GM10248 (cell line): ENCODE measurements around the gene GTPBP4.

Experiments
- CTCF ChIA-PET: fragments of 300-600 bp; sonication (Branson Sonifier 250); formaldehyde crosslinking; extraction: SDS; loops from one replicate; lab custom pipeline; 2021; ENCODE audit warnings: antibody characterized with exemption; lab: Yijun Ruan, JAX
- POLR2A ChIA-PET: fragments of 350-650 bp; sonication (Branson Sonifier 250); formaldehyde crosslinking; extraction: SDS; loops from one replicate; lab custom pipeline; 2020; ENCODE audit warnings: antibody characterized with exemption; lab: Yijun Ruan, JAX
- DNase-seq: peaks from one replicate; pipeline ENCODE4 v3.0.0; 2012; ENCODE audit errors: extremely low spot score
- TF ChIP-seq, protein P1 (sequence below): IDR thresholded peaks from 2 replicates; pipeline ENCODE4 v1.5.1; 2012; ENCODE audit warnings: mild to moderate bottlenecking, low read depth; ENCODE audit errors: extremely low read depth, missing control alignments, control extremely low read depth

Gene GTPBP4

GRCh38 chr10:1010703-1011102 is 22.5 kb downstream of the GTPBP4 start:
- no peak for DNase-seq
- TF ChIP-seq, protein P1, sequence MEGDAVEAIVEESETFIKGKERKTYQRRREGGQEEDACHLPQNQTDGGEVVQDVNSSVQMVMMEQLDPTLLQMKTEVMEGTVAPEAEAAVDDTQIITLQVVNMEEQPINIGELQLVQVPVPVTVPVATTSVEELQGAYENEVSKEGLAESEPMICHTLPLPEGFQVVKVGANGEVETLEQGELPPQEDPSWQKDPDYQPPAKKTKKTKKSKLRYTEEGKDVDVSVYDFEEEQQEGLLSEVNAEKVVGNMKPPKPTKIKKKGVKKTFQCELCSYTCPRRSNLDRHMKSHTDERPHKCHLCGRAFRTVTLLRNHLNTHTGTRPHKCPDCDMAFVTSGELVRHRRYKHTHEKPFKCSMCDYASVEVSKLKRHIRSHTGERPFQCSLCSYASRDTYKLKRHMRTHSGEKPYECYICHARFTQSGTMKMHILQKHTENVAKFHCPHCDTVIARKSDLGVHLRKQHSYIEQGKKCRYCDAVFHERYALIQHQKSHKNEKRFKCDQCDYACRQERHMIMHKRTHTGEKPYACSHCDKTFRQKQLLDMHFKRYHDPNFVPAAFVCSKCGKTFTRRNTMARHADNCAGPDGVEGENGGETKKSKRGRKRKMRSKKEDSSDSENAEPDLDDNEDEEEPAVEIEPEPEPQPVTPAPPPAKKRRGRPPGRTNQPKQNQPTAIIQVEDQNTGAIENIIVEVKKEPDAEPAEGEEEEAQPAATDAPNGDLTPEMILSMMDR: no peak
- ChIA-PET CTCF (no interaction called here), POLR2A (no interaction called here)

GRCh38 chr10:1011696-1012095 is 23.5 kb downstream of the GTPBP4 start:
- CTCF ChIA-PET: no interaction called here
- POLR2A ChIA-PET: no interaction called here
- no peak for DNase-seq
- TF ChIP-seq, protein P1: no peak

DNA sequence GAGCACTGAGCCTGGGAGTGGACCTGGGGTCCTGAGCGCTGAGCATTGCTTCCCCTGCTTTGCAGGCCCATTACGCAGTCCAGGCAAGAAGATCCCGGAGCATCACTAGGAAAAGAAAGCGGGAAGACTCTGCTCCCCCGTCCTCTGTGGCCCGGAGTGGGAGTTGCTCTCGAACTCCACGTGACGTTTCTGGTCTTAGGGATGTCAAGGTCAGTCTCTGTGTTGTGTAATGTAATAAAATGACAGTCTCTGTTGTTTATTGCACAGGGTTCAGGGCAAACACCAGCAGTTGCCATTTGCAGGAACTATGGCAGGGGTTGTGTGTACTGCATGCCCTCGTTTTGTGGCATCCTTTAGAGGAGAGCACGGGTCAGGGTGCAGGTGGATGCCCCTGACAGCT is 27.5 kb downstream of the GTPBP4 start:
- TF ChIP-seq, protein P1: no peak
- no peak for DNase-seq
- CTCF ChIA-PET: interaction anchor here (1.4 to 2.0 kb wide), 4 partner anchors 12 to 29 kb away, joined by 3 to 10 read pairs (median 4); no protein-coding TSS in a partner anchor
- POLR2A ChIA-PET: no interaction called here

DNA sequence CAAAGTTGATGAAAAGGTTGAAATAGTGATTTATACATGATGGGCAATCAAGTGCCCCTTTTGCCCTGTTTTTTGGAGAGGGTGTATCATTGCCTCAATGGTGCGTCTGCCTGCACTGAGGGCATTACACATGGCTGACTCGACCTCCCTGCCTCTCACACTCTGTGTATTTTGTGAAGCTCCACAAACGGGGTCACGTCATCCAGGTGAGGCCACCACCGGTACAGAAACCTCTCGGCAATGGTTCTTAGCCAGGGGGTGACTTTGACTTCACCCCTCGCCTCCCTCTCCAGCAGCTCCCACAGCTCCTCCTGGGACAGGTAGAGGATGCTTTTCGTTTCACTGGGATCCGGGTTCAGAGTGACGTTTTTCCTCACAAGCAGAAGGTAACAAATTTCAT is 31.1 kb downstream of the GTPBP4 start:
- ChIA-PET POLR2A (interaction anchor here (0.9 to 1.4 kb wide), 2 partner anchors 17 to 30 kb away, joined by 4 to 7 read pairs; partner anchors contain the start of gene IDI1), CTCF (interaction anchor here (2.2 kb wide), 1 partner anchor 10 kb away, joined by 9 read pairs; no protein-coding TSS in a partner anchor)
- no peak for DNase-seq
- TF ChIP-seq, protein P1: no peak

DNA sequence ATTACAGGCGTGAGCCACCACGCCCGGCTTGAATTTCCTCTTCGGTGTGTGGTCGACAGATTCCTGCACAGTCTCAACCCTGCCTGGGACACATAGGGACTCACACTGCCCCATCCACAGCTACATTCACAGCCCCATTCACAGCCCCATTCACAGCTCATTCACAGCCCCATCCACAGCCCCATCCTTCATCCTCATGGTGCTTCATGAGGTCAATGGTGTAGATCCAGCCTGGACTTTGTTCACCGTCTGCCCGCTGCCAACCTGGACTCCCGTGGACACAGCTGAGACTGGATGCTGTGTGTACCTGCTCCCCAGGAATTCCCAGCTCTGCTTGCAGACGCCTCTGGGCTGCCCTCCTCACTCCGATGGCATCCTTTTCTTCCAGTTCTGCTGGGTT is 32.2 kb downstream of the GTPBP4 start:
- ChIA-PET CTCF (interaction anchor here (1.0 to 2.2 kb wide), 2 partner anchors 9 to 21 kb away, joined by 3 to 9 read pairs; no protein-coding TSS in a partner anchor), POLR2A (interaction anchor here (1.4 kb wide), 1 partner anchor 16 kb away, joined by 7 read pairs; no protein-coding TSS in a partner anchor)
- TF ChIP-seq, protein P1: no peak
- DNase-seq: no peak

- ChIA-PET POLR2A (no interaction called here), CTCF (interaction anchor here (1.4 to 2.2 kb wide), 2 partner anchors 8 to 10 kb away, joined by 3 to 9 read pairs; no protein-coding TSS in a partner anchor)
- no peak for DNase-seq
- TF ChIP-seq, protein P1: no peak
These were observed 32.7 kb downstream of the GTPBP4 start for GRCh38 chr10:1020958-1021357.
